NB4 (cell line): ENCODE measurements around the gene AMELX.
A peak's percentile ranks its signal among the peaks of the same experiment; 100 is the strongest.

Experiments
- DNase-seq: peaks from one replicate; pipeline ENCODE4 v3.0.0; 2010; ENCODE audit warnings: low read depth
- H3K4me3 ChIP-seq: one replicate; pipeline ENCODE4 v1.5.1; 2011; ENCODE audit warnings: mild to moderate bottlenecking, low read depth, low read length, moderate library complexity
- MYC ChIP-seq: IDR thresholded peaks from 2 replicates; pipeline ENCODE4 v1.6.1; 2011; ENCODE audit warnings: low read depth, low read length
- POLR2A ChIP-seq: IDR thresholded peaks from 2 replicates; pipeline ENCODE4 v1.6.1; 2011; ENCODE audit warnings: mild to moderate bottlenecking; ENCODE audit not compliant: insufficient read length; ENCODE audit errors: extremely low read depth
- TF ChIP-seq, protein P1 (sequence below): IDR thresholded peaks from 2 replicates; pipeline ENCODE4 v1.6.1; 2011; ENCODE audit warnings: low read depth, low read length
- TF ChIP-seq, protein P2 (sequence below): IDR thresholded peaks from one replicate; pipeline ENCODE4 v1.5.1; 2012; ENCODE audit warnings: low read depth, low read length

AMELX gene

DNA sequence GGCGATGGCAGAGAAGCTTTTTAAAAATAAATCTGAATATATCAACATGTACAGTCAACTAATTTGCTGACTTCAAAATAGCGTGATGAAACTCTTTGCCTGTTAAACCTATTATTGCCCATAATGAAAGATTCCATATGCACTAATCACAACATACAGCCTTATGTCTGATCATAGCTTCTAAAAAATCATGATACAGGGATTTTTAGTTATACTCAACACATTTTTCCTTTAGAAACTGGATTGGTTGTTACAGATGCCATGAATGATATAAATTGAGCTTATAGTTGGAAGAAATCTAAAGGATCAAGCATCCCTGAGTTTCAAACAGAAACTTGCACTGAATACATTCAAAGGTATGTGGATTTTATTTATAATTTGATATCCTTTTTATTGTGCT is at the start of gene AMELX:
Gene AMELX (plus strand): TSS at position 301 of the 400 bp plus-strand sequence. CDS start 1,376 bp downstream, outside the sequence.
- no peak within 1 kb of the TSS for H3K4me3 ChIP-seq
- TF ChIP-seq POLR2A = no peak
- TF ChIP-seq, protein P1, sequence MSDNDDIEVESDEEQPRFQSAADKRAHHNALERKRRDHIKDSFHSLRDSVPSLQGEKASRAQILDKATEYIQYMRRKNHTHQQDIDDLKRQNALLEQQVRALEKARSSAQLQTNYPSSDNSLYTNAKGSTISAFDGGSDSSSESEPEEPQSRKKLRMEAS = no peak
- TF ChIP-seq, protein P2, sequence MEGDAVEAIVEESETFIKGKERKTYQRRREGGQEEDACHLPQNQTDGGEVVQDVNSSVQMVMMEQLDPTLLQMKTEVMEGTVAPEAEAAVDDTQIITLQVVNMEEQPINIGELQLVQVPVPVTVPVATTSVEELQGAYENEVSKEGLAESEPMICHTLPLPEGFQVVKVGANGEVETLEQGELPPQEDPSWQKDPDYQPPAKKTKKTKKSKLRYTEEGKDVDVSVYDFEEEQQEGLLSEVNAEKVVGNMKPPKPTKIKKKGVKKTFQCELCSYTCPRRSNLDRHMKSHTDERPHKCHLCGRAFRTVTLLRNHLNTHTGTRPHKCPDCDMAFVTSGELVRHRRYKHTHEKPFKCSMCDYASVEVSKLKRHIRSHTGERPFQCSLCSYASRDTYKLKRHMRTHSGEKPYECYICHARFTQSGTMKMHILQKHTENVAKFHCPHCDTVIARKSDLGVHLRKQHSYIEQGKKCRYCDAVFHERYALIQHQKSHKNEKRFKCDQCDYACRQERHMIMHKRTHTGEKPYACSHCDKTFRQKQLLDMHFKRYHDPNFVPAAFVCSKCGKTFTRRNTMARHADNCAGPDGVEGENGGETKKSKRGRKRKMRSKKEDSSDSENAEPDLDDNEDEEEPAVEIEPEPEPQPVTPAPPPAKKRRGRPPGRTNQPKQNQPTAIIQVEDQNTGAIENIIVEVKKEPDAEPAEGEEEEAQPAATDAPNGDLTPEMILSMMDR = no peak
- TF ChIP-seq MYC = no peak
- DNase-seq = no peak

DNA sequence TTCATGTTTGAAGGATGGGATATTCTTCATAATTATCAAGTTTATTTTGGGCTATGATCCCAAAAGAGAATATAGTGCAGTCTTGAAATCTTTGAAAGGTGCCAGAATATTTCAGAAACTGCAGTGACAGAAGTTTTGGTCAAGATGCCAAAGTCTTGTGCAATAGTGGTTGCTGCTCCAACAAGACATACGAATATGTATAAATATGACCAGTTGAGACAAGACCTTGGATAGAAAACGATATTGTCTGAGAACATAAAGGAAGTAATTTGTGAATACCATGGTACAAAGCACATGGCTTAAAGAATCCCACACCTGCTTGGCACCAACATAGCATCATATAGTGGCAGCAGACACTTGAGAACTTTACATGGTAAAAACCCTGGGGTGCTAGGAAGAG is 48.6 kb upstream of the AMELX start:
- no peak overlapping the region for H3K4me3 ChIP-seq
- no peak for DNase-seq
- TF ChIP-seq, protein P1 = no peak
- no peak for TF ChIP-seq MYC
- TF ChIP-seq, protein P2 = no peak
- TF ChIP-seq POLR2A = no peak

DNA sequence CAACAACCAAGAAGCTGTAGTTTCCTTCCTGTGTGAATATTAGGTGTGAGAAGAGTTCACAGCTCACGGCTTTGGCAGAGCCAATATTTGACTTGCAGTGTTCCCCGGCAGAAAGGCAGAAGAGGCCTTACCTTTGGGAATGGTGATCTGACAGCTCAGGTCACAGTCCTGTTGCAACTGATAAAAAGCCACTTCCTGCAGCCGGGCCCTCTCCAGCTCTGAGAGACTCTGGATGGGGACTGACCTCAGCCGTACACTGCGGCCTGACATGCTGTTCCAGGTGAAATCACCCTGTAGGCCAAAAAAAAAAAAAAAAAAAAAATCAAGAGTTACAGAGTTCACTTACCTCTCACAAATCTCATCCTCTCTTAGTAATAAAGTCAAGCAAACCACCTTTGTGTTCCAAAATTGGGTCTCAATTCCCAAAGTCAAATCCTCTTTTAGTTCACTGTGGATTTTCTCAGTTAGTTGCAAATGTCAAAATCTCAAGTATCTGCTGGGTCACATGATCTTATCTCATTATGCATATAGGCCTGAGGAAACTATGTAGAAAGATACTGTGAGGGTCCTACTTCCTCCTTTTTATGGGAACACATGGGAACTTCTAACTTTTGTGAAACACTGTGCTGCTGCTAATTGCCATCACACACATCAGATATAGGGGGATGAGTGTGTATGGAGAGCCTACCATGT is 38.6 kb upstream of the AMELX start:
- no peak overlapping the region for H3K4me3 ChIP-seq
- DNase-seq = peak; percentile 1
- TF ChIP-seq POLR2A (no peak), MYC (no peak)
- TF ChIP-seq, protein P2 = no peak
- TF ChIP-seq, protein P1 = no peak

DNA sequence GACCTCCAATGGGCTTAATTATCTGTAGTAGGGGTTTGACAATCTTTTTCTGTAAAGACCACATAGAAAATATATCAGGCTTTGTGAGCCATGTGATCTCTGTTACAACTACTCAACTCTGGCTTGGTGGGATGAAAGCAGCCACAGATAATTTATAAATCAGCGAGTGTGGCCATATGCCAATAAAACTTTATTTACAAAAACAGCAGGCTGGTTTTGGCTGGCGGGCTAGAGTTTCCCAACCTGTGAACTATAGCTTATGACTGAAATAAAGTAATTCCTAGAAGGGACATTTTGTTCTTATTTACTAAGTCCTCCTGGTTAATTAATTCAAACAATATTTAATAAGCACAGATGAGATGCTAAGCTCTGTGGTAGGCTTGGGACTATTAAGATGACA is 35.9 kb upstream of the AMELX start:
- H3K4me3 ChIP-seq = no peak overlapping the region
- no peak for TF ChIP-seq POLR2A
- TF ChIP-seq, protein P1 = no peak
- no peak for TF ChIP-seq MYC
- TF ChIP-seq, protein P2 = no peak
- no peak for DNase-seq

DNA sequence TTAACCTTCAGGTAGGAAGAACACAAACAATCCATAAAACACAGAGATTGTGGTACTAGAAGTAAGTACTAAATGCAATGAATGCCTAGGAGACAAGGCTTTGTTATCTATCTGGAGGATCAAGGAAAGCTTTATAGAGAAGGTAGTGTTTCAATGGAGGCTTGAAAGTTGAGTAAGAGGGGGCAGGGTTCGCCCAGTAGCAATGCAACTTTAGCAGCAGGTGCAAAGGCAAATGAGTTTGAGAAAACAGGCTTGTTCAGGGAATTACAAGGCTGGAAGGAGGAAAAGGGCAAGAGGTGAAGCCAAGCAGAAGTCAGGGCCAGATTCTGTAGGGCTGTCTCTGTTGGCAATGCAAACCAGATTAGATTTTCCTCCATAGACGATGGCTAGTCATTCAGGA is 35.5 kb upstream of the AMELX start:
- TF ChIP-seq, protein P1 = no peak
- TF ChIP-seq MYC = no peak
- no peak for TF ChIP-seq POLR2A
- DNase-seq = no peak
- no peak overlapping the region for H3K4me3 ChIP-seq

DNA sequence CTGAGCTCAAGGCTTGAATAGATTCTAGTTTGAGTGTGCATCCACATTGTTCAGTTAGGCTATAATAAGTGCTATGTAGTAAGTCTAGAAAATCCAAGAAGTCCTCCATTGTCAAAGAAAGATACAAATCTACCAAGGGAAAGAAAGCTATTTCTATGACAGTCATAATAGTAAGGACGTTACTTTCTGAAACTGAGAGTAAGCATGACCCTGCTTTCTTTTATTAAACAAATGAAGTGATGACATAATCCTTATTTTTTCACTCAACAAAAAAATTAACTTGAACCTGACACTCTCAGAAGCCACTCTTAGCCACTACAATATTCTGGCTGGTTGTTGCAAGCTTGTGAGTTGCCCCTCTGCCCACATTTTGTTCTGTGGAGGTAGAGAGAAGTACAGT is 33.8 kb upstream of the AMELX start:
- DNase-seq = no peak
- TF ChIP-seq MYC = no peak
- TF ChIP-seq, protein P1 = no peak
- TF ChIP-seq POLR2A = no peak
- TF ChIP-seq, protein P2 = no peak
- H3K4me3 ChIP-seq = no peak overlapping the region
